DMS79 treated with DMSO at 0.1 percent for 48 hours (cell line): ENCODE measurements around the gene KLRD1.
"Not testable (repeated sequence)": the region's sequence is repeated elsewhere in the genome, so short reads cannot be mapped to it uniquely, and the experiment has no call there.

Source experiments
- DNase-seq: peaks from one replicate; lab custom pipeline; 2025; lab: John Stamatoyannopoulos, UW

KLRD1 gene

GRCh38 chr12:10368206-10369171 lies 60.8 kb downstream of the KLRD1 start:
- no peak for DNase-seq

GRCh38 chr12:10369557-10370415 lies 62.1 kb downstream of the KLRD1 start:
- DNase-seq = no peak

DNA sequence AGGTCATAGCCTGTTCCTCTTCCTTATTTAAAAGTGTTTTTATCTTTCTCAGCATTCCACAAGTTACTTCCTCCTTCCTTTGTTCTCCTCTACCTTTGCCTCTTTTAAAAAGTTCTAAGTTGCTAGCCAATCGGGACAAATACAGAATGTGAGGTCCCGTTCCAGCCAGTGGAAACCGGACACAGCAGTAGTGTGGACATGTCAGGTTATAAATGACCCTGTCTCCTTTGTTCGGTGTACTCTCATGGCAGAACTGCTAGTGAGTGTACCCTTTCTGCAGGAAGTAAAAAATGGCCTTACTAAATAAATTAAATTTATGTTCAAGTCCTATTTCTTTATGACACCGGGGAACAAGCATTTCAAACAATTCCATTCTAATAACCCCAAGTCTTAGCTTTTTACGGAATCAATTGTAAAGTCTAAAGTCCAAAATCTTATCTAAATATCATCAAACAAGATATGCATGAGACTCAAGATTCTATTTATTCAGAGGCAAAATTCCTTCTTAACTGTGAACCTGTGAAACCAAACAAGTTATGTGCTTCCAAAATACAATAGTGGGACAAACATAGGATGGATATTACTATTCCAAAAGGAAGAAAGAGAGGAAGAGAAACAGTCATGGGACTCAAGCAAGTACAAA lies 64.3 kb downstream of the KLRD1 start:
- DNase-seq = not testable (repeated sequence)

DNA sequence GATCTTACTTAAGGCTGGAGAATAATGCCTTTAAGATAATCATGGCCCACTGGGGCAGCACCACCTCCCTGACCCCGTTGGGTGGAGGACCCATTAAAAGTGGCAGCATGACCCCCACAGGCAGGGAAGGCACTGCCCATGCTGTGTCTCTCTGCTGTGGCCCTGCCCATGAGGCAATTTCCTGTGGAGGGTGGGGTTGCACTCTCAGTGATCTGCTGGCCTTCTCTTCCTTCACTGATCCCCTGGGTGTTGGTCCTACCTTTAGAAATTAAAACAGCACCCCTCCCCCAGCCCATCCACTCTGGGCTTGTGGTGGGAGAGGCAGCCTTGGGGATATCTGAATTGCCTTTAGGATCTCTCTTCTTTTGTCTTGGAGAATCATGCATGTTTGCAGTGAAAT lies 64.9 kb downstream of the KLRD1 start:
- no peak for DNase-seq

- no peak for DNase-seq
Observed at GRCh38 chr12:10374624-10375018, 67.0 kb downstream of the KLRD1 start.

DNA sequence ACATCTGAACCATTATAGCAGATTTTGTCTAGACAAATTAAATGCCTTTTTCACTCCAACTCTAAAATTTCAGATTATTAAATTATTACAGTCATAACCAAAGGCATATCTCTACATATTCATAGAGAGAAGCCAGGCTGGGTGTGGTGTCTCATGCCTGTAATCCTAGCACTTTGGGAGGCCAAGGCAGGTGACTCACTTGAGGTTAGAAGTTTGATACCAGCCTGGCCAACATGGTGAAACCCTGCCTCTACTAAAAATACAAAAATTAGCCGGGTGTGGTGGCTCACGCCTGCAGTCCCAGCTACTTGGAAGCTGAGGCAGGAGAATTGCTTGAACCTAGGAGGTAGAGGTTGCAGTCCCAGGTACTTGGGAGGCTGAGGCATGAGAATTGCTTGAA lies 71.1 kb downstream of the KLRD1 start:
- not testable (repeated sequence) for DNase-seq
